PC-3 (cell line): ENCODE measurements around the gene FLOT1.
"Not testable (repeated sequence)": the region's sequence is repeated elsewhere in the genome, so short reads cannot be mapped to it uniquely, and the experiment has no call there.

ENCODE experiments used
- EZH2 ChIP-seq: fragments of 300-600 bp; sonication (generic); IDR thresholded peaks from one replicate; pipeline ENCODE4 v1.6.1; 2017; ENCODE audit warnings: antibody characterized with exemption, mild to moderate bottlenecking, low read length; ENCODE audit not compliant: unreplicated experiment
- EZH2phosphoT487 ChIP-seq: fragments of 300-600 bp; sonication (generic); IDR thresholded peaks from 2 replicates; pipeline ENCODE4 v1.6.1; 2018; ENCODE audit warnings: mild to moderate bottlenecking, antibody characterized with exemption, low read length, borderline replicate concordance
- TF ChIP-seq, protein P1 (sequence below): fragments of 300-600 bp; sonication (generic); conservative IDR thresholded peaks from 2 replicates; pipeline ENCODE4 v1.5.1; 2017; ENCODE audit warnings: antibody characterized with exemption, low read depth, mild to moderate bottlenecking, low read length

DNA sequence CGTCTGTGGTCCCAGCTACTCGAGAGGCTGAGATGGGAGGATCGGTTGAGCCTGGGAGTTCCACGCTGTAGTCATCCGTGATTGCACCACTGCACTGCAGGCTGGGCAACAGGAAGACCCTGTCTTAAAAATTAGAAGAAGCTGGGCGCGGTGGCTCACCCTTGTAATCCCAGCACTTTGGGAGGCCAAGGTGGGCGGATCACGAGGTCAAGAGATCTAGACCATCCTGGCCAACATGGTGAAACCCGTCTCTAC, 20.5 kb downstream of the FLOT1 start:
- not testable (repeated sequence) for TF ChIP-seq EZH2, EZH2phosphoT487
- TF ChIP-seq, protein P1, sequence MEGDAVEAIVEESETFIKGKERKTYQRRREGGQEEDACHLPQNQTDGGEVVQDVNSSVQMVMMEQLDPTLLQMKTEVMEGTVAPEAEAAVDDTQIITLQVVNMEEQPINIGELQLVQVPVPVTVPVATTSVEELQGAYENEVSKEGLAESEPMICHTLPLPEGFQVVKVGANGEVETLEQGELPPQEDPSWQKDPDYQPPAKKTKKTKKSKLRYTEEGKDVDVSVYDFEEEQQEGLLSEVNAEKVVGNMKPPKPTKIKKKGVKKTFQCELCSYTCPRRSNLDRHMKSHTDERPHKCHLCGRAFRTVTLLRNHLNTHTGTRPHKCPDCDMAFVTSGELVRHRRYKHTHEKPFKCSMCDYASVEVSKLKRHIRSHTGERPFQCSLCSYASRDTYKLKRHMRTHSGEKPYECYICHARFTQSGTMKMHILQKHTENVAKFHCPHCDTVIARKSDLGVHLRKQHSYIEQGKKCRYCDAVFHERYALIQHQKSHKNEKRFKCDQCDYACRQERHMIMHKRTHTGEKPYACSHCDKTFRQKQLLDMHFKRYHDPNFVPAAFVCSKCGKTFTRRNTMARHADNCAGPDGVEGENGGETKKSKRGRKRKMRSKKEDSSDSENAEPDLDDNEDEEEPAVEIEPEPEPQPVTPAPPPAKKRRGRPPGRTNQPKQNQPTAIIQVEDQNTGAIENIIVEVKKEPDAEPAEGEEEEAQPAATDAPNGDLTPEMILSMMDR: not testable (repeated sequence)
